Smooth muscle cell (in vitro differentiated cells): ENCODE data around the gene CEP162. TPM values are rescaled to one million over a fixed set of nuclear protein-coding genes. Genes with fewer than 3 reads are reported as not detected.

ENCODE experiments used
- DNase-seq: peaks from one replicate; lab custom pipeline; 2025; ENCODE audit not compliant: unreplicated experiment; lab: John Stamatoyannopoulos, UW
- H2AFZ ChIP-seq: fragments of 200-600 bp; sonication (generic); 2 replicates; pipeline ENCODE4 v1.6.0; 2016; ENCODE audit warnings: antibody characterized with exemption, low read depth, mild to moderate bottlenecking
- H3F3A ChIP-seq: fragments of 200-600 bp; sonication (generic); 2 replicates; pipeline ENCODE4 v1.6.0; 2017; ENCODE audit warnings: antibody characterized with exemption, low read depth
- H3K27ac ChIP-seq: fragments of 200-600 bp; sonication (generic); 2 replicates; pipeline ENCODE4 v1.5.1; 2016; ENCODE audit warnings: low read depth, mild to moderate bottlenecking
- H3K27me3 ChIP-seq: fragments of 200-600 bp; sonication (generic); 2 replicates; pipeline ENCODE4 v1.6.1; 2016; ENCODE audit warnings: low read depth, mild to moderate bottlenecking
- H3K36me3 ChIP-seq: fragments of 200-600 bp; sonication (generic); 2 replicates; pipeline ENCODE4 v1.5.1; 2016; ENCODE audit warnings: low read depth
- H3K4me1 ChIP-seq: fragments of 200-600 bp; sonication (generic); 2 replicates; pipeline ENCODE4 v1.5.1; 2016; ENCODE audit warnings: low read depth
- H3K4me2 ChIP-seq: fragments of 200-600 bp; sonication (generic); 2 replicates; pipeline ENCODE4 v1.6.0; 2016; ENCODE audit warnings: mild to moderate bottlenecking
- H3K4me3 ChIP-seq: fragments of 200-600 bp; sonication (generic); 2 replicates; pipeline ENCODE4 v1.5.1; 2016; ENCODE audit warnings: mild to moderate bottlenecking
- H3K79me2 ChIP-seq: fragments of 200-600 bp; sonication (generic); 2 replicates; pipeline ENCODE4 v1.6.0; 2016; ENCODE audit warnings: low read depth, mild to moderate bottlenecking
- H3K9ac ChIP-seq: fragments of 200-600 bp; sonication (generic); 2 replicates; pipeline ENCODE4 v1.6.0; 2016; ENCODE audit warnings: low read depth
- H3K9me3 ChIP-seq: fragments of 200-600 bp; sonication (generic); replicated peaks from 2 replicates; pipeline ENCODE4 v1.5.1; 2016; ENCODE audit warnings: low read depth
- H4K20me1 ChIP-seq: fragments of 200-600 bp; sonication (generic); 2 replicates; pipeline ENCODE4 v1.6.0; 2016; ENCODE audit warnings: low read depth
- WGBS: methylation state at CpG from one replicate; pipeline ENCODE4 v1.1.7; 2016; ENCODE audit warnings: low lambda C conversion rate; 5-methylcytosine and 5-hydroxymethylcytosine counted together
- polyA plus RNA-seq: library from polyadenylated mRNA; unstranded; fragments of >200 nt; fragmentation: Nextera tagmentation; extraction: Ambion mirVana; gene quantifications from 2 replicates; pipeline ENCODE4 v1.2.1, GENCODE V29; 2016
- total RNA-seq: library from RNA; depleted of rRNA; stranded (reverse); fragments of >200 nt; gene quantifications from 2 replicates; pipeline ENCODE4 v1.2.3, GENCODE V29; 2014
- TF ChIP-seq, protein P1 (sequence below): fragments of 200-600 bp; sonication (generic); IDR thresholded peaks from 2 replicates; pipeline ENCODE4 v1.5.1; 2017; ENCODE audit warnings: borderline replicate concordance, mild to moderate bottlenecking, antibody characterized with exemption; ENCODE audit not compliant: insufficient read depth, poor library complexity, severe bottlenecking

CEP162 gene
- total and polyA plus RNA-seq, 2 experiments from 2014 or later, result 4.1 to 8.0 TPM

DNA sequence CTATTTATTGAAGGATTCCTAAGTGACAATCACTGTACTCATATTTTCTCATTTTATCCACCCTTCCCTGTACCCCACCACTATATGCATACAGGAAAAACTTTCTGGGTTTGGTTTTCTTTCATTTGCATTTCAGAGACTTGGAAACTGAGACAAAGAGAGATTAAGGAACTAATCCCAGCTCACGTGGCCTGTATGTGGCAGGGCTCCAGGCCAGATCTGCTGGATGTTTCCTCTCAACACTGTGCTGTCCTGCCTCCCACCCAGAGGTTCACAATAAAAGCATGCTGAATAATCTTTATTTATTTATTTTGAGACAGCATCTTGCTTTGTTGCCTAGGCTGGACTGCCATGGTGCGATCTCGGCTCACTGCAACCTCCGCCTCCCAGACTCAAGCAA lies 50.2 kb downstream of the CEP162 start:
- H3K27me3 ChIP-seq, result no peaks in the 10 kb centered on the region
- TF ChIP-seq, protein P1, sequence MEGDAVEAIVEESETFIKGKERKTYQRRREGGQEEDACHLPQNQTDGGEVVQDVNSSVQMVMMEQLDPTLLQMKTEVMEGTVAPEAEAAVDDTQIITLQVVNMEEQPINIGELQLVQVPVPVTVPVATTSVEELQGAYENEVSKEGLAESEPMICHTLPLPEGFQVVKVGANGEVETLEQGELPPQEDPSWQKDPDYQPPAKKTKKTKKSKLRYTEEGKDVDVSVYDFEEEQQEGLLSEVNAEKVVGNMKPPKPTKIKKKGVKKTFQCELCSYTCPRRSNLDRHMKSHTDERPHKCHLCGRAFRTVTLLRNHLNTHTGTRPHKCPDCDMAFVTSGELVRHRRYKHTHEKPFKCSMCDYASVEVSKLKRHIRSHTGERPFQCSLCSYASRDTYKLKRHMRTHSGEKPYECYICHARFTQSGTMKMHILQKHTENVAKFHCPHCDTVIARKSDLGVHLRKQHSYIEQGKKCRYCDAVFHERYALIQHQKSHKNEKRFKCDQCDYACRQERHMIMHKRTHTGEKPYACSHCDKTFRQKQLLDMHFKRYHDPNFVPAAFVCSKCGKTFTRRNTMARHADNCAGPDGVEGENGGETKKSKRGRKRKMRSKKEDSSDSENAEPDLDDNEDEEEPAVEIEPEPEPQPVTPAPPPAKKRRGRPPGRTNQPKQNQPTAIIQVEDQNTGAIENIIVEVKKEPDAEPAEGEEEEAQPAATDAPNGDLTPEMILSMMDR, result no peak
- H3K4me2 ChIP-seq, result no peak overlapping the region
- no peak overlapping the region for H2AFZ ChIP-seq
- no peaks in the 10 kb centered on the region for H4K20me1 ChIP-seq
- H3K4me3 ChIP-seq, result no peak overlapping the region
- no peaks in the 10 kb centered on the region for H3K79me2 ChIP-seq
- 82% methylated on average over 4 of the region's 4 CpGs for WGBS
- no peak overlapping the region for H3K9ac ChIP-seq
- peaks cover 9% of the 10 kb centered on the region for H3K36me3 ChIP-seq
- H3F3A ChIP-seq, result no peaks in the 10 kb centered on the region
- H3K4me1 ChIP-seq, result no peaks in the 10 kb centered on the region
- DNase-seq, result no peak
- no peaks in the 10 kb centered on the region for H3K9me3 ChIP-seq
- H3K27ac ChIP-seq, result no peak overlapping the region

DNA sequence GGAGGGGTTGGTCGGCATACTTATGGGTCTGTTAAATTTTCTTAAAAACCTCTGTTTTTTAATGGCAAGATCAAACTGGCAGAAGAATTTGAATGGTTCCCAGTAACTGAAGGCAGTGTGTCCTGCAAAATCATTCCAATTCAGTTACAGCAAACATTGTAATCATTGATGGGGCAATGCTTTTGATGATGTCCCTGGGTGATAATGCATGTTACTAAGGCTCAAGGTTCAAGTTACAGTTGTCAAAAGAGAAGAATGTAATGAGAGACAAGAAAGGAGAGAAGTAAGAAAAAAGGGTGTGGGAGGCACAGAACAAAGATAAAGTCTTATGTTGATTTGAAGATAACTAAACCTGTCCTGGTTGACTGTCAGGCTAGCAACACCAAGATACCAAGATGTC lies 54.9 kb downstream of the CEP162 start:
- H3K4me1 ChIP-seq, result no peaks in the 10 kb centered on the region
- H2AFZ ChIP-seq, result no peak overlapping the region
- H4K20me1 ChIP-seq, result no peaks in the 10 kb centered on the region
- H3K36me3 ChIP-seq, result peaks cover 9% of the 10 kb centered on the region
- H3K9ac ChIP-seq, result no peak overlapping the region
- H3K27me3 ChIP-seq, result no peaks in the 10 kb centered on the region
- H3K9me3 ChIP-seq, result no peaks in the 10 kb centered on the region
- H3K4me2 ChIP-seq, result no peak overlapping the region
- no peak overlapping the region for H3K4me3 ChIP-seq
- H3K27ac ChIP-seq, result no peak overlapping the region
- WGBS, result 100% methylated on average over 1 of the region's 1 CpG
- TF ChIP-seq, protein P1, result no peak
- no peaks in the 10 kb centered on the region for H3K79me2 ChIP-seq
- no peaks in the 10 kb centered on the region for H3F3A ChIP-seq
- DNase-seq, result no peak

DNA sequence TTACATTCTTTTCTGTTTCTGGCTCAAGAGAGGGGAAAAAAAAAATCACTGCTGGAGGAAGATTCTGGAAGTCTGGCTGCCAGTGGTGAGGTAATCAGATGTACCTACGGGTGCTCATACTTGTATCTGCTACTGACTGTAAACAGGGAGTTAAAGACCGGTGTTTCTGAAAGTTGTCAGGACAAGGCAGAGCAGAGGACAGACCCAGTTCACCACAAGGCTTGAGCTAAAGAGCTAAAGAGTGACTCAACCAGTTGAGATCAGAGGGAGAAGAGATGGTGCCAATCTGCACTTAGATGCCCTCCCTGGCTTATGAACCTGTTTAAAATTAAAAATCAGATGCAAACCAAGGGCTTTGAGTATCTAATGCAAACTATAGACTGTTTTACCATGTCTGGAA lies 55.4 kb downstream of the CEP162 start:
- DNase-seq, result no peak

DNA sequence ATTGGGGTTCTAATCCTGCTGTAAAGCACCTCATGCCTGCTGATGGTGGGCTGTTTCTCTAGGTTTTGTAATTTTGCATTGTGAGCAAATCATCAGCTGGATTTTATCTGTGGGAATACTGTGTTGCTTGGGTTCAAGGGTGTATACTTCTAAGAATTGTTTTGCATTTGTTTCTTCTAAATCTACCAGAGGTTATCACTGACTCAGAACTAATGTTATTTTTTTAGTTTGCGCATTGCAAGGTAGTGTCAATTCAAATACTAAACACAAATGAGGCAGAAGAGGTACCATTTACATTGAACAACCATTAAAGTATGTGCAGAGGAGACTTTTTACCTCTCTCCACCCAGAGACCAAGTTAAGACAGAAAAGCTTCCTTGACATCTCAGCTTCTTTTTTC lies 60.0 kb downstream of the CEP162 start:
- Histone ChIP-seq H3K4me2 (no peak overlapping the region), H2AFZ (no peak overlapping the region), H3K9me3 (peaks cover 3% of the 10 kb centered on the region), H3K36me3 (no peaks in the 10 kb centered on the region), H3K27me3 (no peaks in the 10 kb centered on the region), H3F3A (no peaks in the 10 kb centered on the region), H3K27ac (no peak overlapping the region), H3K79me2 (no peaks in the 10 kb centered on the region), H3K9ac (no peak overlapping the region), H3K4me3 (no peak overlapping the region), H3K4me1 (no peaks in the 10 kb centered on the region), H4K20me1 (no peaks in the 10 kb centered on the region)
- 100% methylated on average over 1 of the region's 1 CpG for WGBS
- DNase-seq, result no peak
- TF ChIP-seq, protein P1, result no peak

More for the DNA sequence above, 55.4 kb downstream of the CEP162 start:
- H3K4me2 ChIP-seq, result no peak overlapping the region
- H3K9me3 ChIP-seq, result no peaks in the 10 kb centered on the region
- H4K20me1 ChIP-seq, result no peaks in the 10 kb centered on the region
- no peak overlapping the region for H3K9ac ChIP-seq
- H3K4me3 ChIP-seq, result no peak overlapping the region
- no peaks in the 10 kb centered on the region for H3K79me2 ChIP-seq
- WGBS, result 56% methylated on average over 2 of the region's 2 CpGs
- TF ChIP-seq, protein P1, result no peak
- H3F3A ChIP-seq, result no peaks in the 10 kb centered on the region
- no peaks in the 10 kb centered on the region for H3K4me1 ChIP-seq
- H2AFZ ChIP-seq, result no peak overlapping the region
- peaks cover 9% of the 10 kb centered on the region for H3K36me3 ChIP-seq
- H3K27me3 ChIP-seq, result no peaks in the 10 kb centered on the region
- no peak overlapping the region for H3K27ac ChIP-seq
